SK-N-SH treated with all-trans-retinoic acid at 6 μM for 48 hours (cell line): ENCODE results near the gene RPS6KA2.

Experiments used
- ARNTL ChIP-seq: fragments of 450-650 bp; formaldehyde crosslinking; IDR thresholded peaks from 2 replicates; pipeline ENCODE4 v1.5.0; 2020; ENCODE audit warnings: low read depth, mild to moderate bottlenecking, moderate library complexity, borderline replicate concordance
- GLIS3 ChIP-seq: fragments of 250-450 bp; sonication (Bioruptor Pico); IDR thresholded peaks from 2 replicates; pipeline ENCODE4 v1.5.0; 2020; ENCODE audit warnings: mild to moderate bottlenecking, moderate library complexity
- OSR1 ChIP-seq: fragments of 250-450 bp; sonication (Bioruptor Pico); IDR thresholded peaks from 2 replicates; pipeline ENCODE4 v1.8.0; 2022; ENCODE audit warnings: moderate library complexity, mild to moderate bottlenecking, inconsistent platforms
- RARB ChIP-seq: fragments of 250-450 bp; sonication (Bioruptor Pico); IDR thresholded peaks from 2 replicates; pipeline ENCODE4 v1.8.0; 2021; ENCODE audit warnings: mild to moderate bottlenecking, moderate library complexity
- TCF4 ChIP-seq: fragments of 250-450 bp; sonication (Bioruptor Pico); IDR thresholded peaks from 2 replicates; pipeline ENCODE4 v1.8.0; 2021; ENCODE audit warnings: mild to moderate bottlenecking, moderate library complexity, borderline replicate concordance
- TOX ChIP-seq: fragments of 250-450 bp; sonication (Bioruptor Pico); IDR thresholded peaks from 2 replicates; pipeline ENCODE4 v1.8.0; 2021; ENCODE audit warnings: mild to moderate bottlenecking, moderate library complexity, borderline replicate concordance
- ZC3H10 ChIP-seq: fragments of 250-450 bp; sonication (Bioruptor Pico); IDR thresholded peaks from 2 replicates; pipeline ENCODE4 v1.5.1; 2021; ENCODE audit warnings: mild to moderate bottlenecking, moderate library complexity
- ZFP3 ChIP-seq: fragments of 250-450 bp; sonication (Bioruptor Pico); IDR thresholded peaks from 2 replicates; pipeline ENCODE4 v1.5.0; 2020; ENCODE audit warnings: mild to moderate bottlenecking, moderate library complexity
- ZNF565 ChIP-seq: fragments of 450-650 bp; formaldehyde crosslinking; conservative IDR thresholded peaks from 2 replicates; pipeline ENCODE4 v1.5.0; 2020; ENCODE audit warnings: low read depth, mild to moderate bottlenecking, moderate library complexity
- ZNF70 ChIP-seq: fragments of 450-650 bp; formaldehyde crosslinking; IDR thresholded peaks from 2 replicates; pipeline ENCODE4 v1.5.0; 2020; ENCODE audit warnings: mild to moderate bottlenecking, moderate library complexity
- TF ChIP-seq, protein P1 (sequence below): fragments of 250-450 bp; sonication (Bioruptor Pico); IDR thresholded peaks from 2 replicates; pipeline ENCODE4 v1.8.0; 2021; ENCODE audit warnings: low read depth, mild to moderate bottlenecking, moderate library complexity, borderline replicate concordance
- TF ChIP-seq, protein P2 (sequence below): fragments of 250-450 bp; sonication (Bioruptor Pico); IDR thresholded peaks from 2 replicates; pipeline ENCODE4 v1.8.0; 2020; ENCODE audit warnings: mild to moderate bottlenecking, moderate library complexity, borderline replicate concordance
- TF ChIP-seq, protein P3 (sequence below): fragments of 250-450 bp; sonication (Bioruptor Pico); IDR thresholded peaks from 2 replicates; pipeline ENCODE4 v1.5.0; 2020; ENCODE audit warnings: mild to moderate bottlenecking, moderate library complexity
- TF ChIP-seq, protein P4 (sequence below): fragments of 250-450 bp; sonication (Bioruptor Pico); IDR thresholded peaks from 2 replicates; pipeline ENCODE4 v1.5.1; 2021; ENCODE audit warnings: mild to moderate bottlenecking, moderate library complexity

DNA sequence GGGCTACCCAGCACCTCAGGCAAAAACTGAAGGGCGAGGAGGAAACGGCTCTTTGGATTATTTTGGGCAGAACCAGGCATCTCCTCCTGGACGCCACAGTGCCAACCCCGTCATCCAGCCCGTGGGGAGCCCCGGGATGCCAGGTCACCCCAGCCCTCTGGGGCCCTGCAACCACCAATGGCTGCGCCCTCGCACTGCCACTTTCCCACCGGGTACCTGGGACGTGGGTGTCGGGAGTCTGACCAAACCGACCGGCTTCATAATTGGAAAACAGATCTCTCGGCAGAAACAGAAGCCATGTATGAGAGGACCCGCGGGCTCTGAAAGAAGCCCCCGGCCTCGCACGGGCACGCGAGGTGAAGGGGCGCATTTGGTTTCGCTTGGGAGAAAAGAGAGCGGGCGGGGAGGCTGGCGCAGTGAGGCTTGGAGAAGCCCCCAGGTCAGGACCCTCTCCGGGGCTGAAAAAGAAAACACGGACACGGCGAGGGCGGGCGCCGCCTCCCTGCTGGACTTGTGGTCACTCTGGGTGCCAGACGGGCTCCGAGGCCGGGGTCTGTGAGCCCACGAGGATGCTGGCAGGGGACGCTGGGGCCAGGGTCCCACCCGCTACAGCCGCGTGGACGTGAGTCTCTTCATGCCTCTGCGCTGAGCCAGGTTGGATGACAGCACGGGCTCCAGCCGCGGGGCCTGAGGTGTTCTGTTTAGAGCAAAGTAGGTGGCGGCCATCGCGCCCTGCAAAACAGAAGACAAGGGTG, 214.7 kb downstream of the RPS6KA2 start:
- TF ChIP-seq, protein P1, sequence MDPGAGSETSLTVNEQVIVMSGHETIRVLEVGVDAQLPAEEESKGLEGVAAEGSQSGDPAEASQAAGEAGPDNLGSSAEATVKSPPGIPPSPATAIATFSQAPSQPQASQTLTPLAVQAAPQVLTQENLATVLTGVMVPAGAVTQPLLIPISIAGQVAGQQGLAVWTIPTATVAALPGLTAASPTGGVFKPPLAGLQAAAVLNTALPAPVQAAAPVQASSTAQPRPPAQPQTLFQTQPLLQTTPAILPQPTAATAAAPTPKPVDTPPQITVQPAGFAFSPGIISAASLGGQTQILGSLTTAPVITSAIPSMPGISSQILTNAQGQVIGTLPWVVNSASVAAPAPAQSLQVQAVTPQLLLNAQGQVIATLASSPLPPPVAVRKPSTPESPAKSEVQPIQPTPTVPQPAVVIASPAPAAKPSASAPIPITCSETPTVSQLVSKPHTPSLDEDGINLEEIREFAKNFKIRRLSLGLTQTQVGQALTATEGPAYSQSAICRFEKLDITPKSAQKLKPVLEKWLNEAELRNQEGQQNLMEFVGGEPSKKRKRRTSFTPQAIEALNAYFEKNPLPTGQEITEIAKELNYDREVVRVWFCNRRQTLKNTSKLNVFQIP (CRISPR knock-in tag): no peak
- TF ChIP-seq ZNF70 (no peak), ZFP3 (CRISPR knock-in tag) (no peak), TCF4 (CRISPR knock-in tag) (no peak), RARB (CRISPR knock-in tag) (no peak), ARNTL (CRISPR knock-in tag) (no peak), OSR1 (CRISPR knock-in tag) (no peak), ZNF565 (CRISPR knock-in tag) (no peak), TOX (CRISPR knock-in tag) (no peak), ZC3H10 (no peak), GLIS3 (CRISPR knock-in tag) (no peak)
- TF ChIP-seq, protein P2, sequence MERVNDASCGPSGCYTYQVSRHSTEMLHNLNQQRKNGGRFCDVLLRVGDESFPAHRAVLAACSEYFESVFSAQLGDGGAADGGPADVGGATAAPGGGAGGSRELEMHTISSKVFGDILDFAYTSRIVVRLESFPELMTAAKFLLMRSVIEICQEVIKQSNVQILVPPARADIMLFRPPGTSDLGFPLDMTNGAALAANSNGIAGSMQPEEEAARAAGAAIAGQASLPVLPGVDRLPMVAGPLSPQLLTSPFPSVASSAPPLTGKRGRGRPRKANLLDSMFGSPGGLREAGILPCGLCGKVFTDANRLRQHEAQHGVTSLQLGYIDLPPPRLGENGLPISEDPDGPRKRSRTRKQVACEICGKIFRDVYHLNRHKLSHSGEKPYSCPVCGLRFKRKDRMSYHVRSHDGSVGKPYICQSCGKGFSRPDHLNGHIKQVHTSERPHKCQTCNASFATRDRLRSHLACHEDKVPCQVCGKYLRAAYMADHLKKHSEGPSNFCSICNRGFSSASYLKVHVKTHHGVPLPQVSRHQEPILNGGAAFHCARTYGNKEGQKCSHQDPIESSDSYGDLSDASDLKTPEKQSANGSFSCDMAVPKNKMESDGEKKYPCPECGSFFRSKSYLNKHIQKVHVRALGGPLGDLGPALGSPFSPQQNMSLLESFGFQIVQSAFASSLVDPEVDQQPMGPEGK (CRISPR knock-in tag): no peak
- TF ChIP-seq, protein P3, sequence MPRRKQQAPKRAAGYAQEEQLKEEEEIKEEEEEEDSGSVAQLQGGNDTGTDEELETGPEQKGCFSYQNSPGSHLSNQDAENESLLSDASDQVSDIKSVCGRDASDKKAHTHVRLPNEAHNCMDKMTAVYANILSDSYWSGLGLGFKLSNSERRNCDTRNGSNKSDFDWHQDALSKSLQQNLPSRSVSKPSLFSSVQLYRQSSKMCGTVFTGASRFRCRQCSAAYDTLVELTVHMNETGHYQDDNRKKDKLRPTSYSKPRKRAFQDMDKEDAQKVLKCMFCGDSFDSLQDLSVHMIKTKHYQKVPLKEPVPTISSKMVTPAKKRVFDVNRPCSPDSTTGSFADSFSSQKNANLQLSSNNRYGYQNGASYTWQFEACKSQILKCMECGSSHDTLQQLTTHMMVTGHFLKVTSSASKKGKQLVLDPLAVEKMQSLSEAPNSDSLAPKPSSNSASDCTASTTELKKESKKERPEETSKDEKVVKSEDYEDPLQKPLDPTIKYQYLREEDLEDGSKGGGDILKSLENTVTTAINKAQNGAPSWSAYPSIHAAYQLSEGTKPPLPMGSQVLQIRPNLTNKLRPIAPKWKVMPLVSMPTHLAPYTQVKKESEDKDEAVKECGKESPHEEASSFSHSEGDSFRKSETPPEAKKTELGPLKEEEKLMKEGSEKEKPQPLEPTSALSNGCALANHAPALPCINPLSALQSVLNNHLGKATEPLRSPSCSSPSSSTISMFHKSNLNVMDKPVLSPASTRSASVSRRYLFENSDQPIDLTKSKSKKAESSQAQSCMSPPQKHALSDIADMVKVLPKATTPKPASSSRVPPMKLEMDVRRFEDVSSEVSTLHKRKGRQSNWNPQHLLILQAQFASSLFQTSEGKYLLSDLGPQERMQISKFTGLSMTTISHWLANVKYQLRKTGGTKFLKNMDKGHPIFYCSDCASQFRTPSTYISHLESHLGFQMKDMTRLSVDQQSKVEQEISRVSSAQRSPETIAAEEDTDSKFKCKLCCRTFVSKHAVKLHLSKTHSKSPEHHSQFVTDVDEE: no peak
- TF ChIP-seq, protein P4, sequence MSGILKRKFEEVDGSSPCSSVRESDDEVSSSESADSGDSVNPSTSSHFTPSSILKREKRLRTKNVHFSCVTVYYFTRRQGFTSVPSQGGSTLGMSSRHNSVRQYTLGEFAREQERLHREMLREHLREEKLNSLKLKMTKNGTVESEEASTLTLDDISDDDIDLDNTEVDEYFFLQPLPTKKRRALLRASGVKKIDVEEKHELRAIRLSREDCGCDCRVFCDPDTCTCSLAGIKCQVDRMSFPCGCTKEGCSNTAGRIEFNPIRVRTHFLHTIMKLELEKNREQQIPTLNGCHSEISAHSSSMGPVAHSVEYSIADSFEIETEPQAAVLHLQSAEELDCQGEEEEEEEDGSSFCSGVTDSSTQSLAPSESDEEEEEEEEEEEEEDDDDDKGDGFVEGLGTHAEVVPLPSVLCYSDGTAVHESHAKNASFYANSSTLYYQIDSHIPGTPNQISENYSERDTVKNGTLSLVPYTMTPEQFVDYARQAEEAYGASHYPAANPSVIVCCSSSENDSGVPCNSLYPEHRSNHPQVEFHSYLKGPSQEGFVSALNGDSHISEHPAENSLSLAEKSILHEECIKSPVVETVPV (CRISPR knock-in tag): no peak
